ENCODE results near the gene SHISAL1. TPM values are rescaled to one million over a fixed set of nuclear protein-coding genes. Genes with fewer than 3 reads are reported as not detected.

SHISAL1 gene
- total RNA-seq, 1 experiment from 2014 or later, result 2.9 TPM

- no peaks in the 10 kb centered on the region for H3K36me3 ChIP-seq (replicated peaks; ENCODE audit: control insufficient read depth, insufficient read depth, low read length)
- DNase-seq, result no peak
- no peak overlapping the region for H3K4me3 ChIP-seq (ENCODE audit: insufficient read depth, low read depth, low read length)
- H3K27me3 ChIP-seq (ENCODE audit: control insufficient read depth, insufficient read depth, low read length), result no peaks in the 10 kb centered on the region
These were observed 38.3 kb upstream of the SHISAL1 start for GRCh38 chr22:44351037-44351436.

- Histone ChIP-seq H3K27me3 (ENCODE audit: control insufficient read depth, insufficient read depth, low read length) (no peaks in the 10 kb centered on the region), H3K4me3 (ENCODE audit: insufficient read depth, low read depth, low read length) (no peak overlapping the region), H3K36me3 (replicated peaks; ENCODE audit: control insufficient read depth, insufficient read depth, low read length) (no peaks in the 10 kb centered on the region)
- peak; percentile 52 for DNase-seq
These were observed 36.8 kb upstream of the SHISAL1 start for GRCh38 chr22:44349594-44349993.

- peak; percentile 64 for DNase-seq
- Histone ChIP-seq H3K4me3 (ENCODE audit: insufficient read depth, low read depth, low read length) (no peak overlapping the region), H3K36me3 (replicated peaks; ENCODE audit: control insufficient read depth, insufficient read depth, low read length) (no peaks in the 10 kb centered on the region), H3K27me3 (ENCODE audit: control insufficient read depth, insufficient read depth, low read length) (no peaks in the 10 kb centered on the region)
These were observed 36.3 kb upstream of the SHISAL1 start for GRCh38 chr22:44348971-44349560.

GRCh38 chr22:44347549-44347948, 34.8 kb upstream of the SHISAL1 start:
- Histone ChIP-seq H3K4me3 (ENCODE audit: insufficient read depth, low read depth, low read length) (no peak overlapping the region), H3K27me3 (ENCODE audit: control insufficient read depth, insufficient read depth, low read length) (no peaks in the 10 kb centered on the region), H3K36me3 (replicated peaks; ENCODE audit: control insufficient read depth, insufficient read depth, low read length) (no peaks in the 10 kb centered on the region)
- peak; percentile 42 for DNase-seq

- Histone ChIP-seq H3K4me3 (ENCODE audit: insufficient read depth, low read depth, low read length) (no peak overlapping the region), H3K36me3 (replicated peaks; ENCODE audit: control insufficient read depth, insufficient read depth, low read length) (no peaks in the 10 kb centered on the region), H3K27me3 (ENCODE audit: control insufficient read depth, insufficient read depth, low read length) (no peaks in the 10 kb centered on the region)
- DNase-seq, result no peak
These were observed 34.3 kb upstream of the SHISAL1 start for GRCh38 chr22:44347080-44347479.

GRCh38 chr22:44345872-44346271, 33.1 kb upstream of the SHISAL1 start:
- Histone ChIP-seq H3K27me3 (ENCODE audit: control insufficient read depth, insufficient read depth, low read length) (no peaks in the 10 kb centered on the region), H3K4me3 (ENCODE audit: insufficient read depth, low read depth, low read length) (no peak overlapping the region), H3K36me3 (replicated peaks; ENCODE audit: control insufficient read depth, insufficient read depth, low read length) (no peaks in the 10 kb centered on the region)
- no peak for DNase-seq

GRCh38 chr22:44344407-44344806, 31.7 kb upstream of the SHISAL1 start:
- no peaks in the 10 kb centered on the region for H3K36me3 ChIP-seq (replicated peaks; ENCODE audit: control insufficient read depth, insufficient read depth, low read length)
- no peaks in the 10 kb centered on the region for H3K27me3 ChIP-seq (ENCODE audit: control insufficient read depth, insufficient read depth, low read length)
- peak; percentile 23 for DNase-seq
- H3K4me3 ChIP-seq (ENCODE audit: insufficient read depth, low read depth, low read length), result no peak overlapping the region

- DNase-seq, result no peak
- H3K4me3 ChIP-seq (ENCODE audit: insufficient read depth, low read depth, low read length), result no peak overlapping the region
- no peaks in the 10 kb centered on the region for H3K36me3 ChIP-seq (replicated peaks; ENCODE audit: control insufficient read depth, insufficient read depth, low read length)
- no peaks in the 10 kb centered on the region for H3K27me3 ChIP-seq (ENCODE audit: control insufficient read depth, insufficient read depth, low read length)
These were observed 29.7 kb upstream of the SHISAL1 start for GRCh38 chr22:44342347-44342956.

GRCh38 chr22:44341431-44342346, 28.9 kb upstream of the SHISAL1 start:
- no peak overlapping the region for H3K4me3 ChIP-seq (ENCODE audit: insufficient read depth, low read depth, low read length)
- peak; percentile 79 for DNase-seq
- no peaks in the 10 kb centered on the region for H3K27me3 ChIP-seq (ENCODE audit: control insufficient read depth, insufficient read depth, low read length)
- H3K36me3 ChIP-seq (replicated peaks; ENCODE audit: control insufficient read depth, insufficient read depth, low read length), result no peaks in the 10 kb centered on the region

GRCh38 chr22:44340271-44341239, 27.8 kb upstream of the SHISAL1 start:
- Histone ChIP-seq H3K36me3 (replicated peaks; ENCODE audit: control insufficient read depth, insufficient read depth, low read length) (no peaks in the 10 kb centered on the region), H3K4me3 (ENCODE audit: insufficient read depth, low read depth, low read length) (no peak overlapping the region), H3K27me3 (ENCODE audit: control insufficient read depth, insufficient read depth, low read length) (no peaks in the 10 kb centered on the region)
- no peak for DNase-seq

GRCh38 chr22:44338906-44339305, 26.2 kb upstream of the SHISAL1 start:
- H3K27me3 ChIP-seq (ENCODE audit: control insufficient read depth, insufficient read depth, low read length), result no peaks in the 10 kb centered on the region
- H3K4me3 ChIP-seq (ENCODE audit: insufficient read depth, low read depth, low read length), result no peak overlapping the region
- DNase-seq, result no peak
- no peaks in the 10 kb centered on the region for H3K36me3 ChIP-seq (replicated peaks; ENCODE audit: control insufficient read depth, insufficient read depth, low read length)

- no peaks in the 10 kb centered on the region for H3K36me3 ChIP-seq (replicated peaks; ENCODE audit: control insufficient read depth, insufficient read depth, low read length)
- H3K4me3 ChIP-seq (ENCODE audit: insufficient read depth, low read depth, low read length), result no peak overlapping the region
- DNase-seq, result no peak
- H3K27me3 ChIP-seq (ENCODE audit: control insufficient read depth, insufficient read depth, low read length), result no peaks in the 10 kb centered on the region
These were observed 25.5 kb upstream of the SHISAL1 start for GRCh38 chr22:44338177-44338810.

- H3K27me3 ChIP-seq (ENCODE audit: control insufficient read depth, insufficient read depth, low read length), result peaks cover 3% of the 10 kb centered on the region
- no peak overlapping the region for H3K4me3 ChIP-seq (ENCODE audit: insufficient read depth, low read depth, low read length)
- peak; percentile 81 for DNase-seq
- H3K36me3 ChIP-seq (replicated peaks; ENCODE audit: control insufficient read depth, insufficient read depth, low read length), result no peaks in the 10 kb centered on the region
These were observed 24.9 kb upstream of the SHISAL1 start for GRCh38 chr22:44337678-44338004.

Measured in H7 (cell line).